ENCODE measurements around the gene ZBTB7C.

Gene ZBTB7C

GRCh38 chr18:48306838-48307237 is 102.3 kb downstream of the ZBTB7C start:
- Mint-ChIP-seq H3K9me3 (no peaks in the 10 kb centered on the region), H3K36me3 (no peaks in the 10 kb centered on the region), H3K27me3 (no peaks in the 10 kb centered on the region), H3K4me1 (no peaks in the 10 kb centered on the region), H3K27ac (no peak overlapping the region), H3K4me3 (no peak overlapping the region)
- DNase-seq (no peak), ATAC-seq (replicated peaks) (no peak)

GRCh38 chr18:48304906-48305693 is 104.1 kb downstream of the ZBTB7C start:
- no peak overlapping the region for H3K4me3 Mint-ChIP-seq
- no peaks in the 10 kb centered on the region for H3K36me3 Mint-ChIP-seq
- H3K27me3 Mint-ChIP-seq, result no peaks in the 10 kb centered on the region
- H3K9me3 Mint-ChIP-seq, result no peaks in the 10 kb centered on the region
- DNase-seq (no peak), ATAC-seq (replicated peaks) (no peak)
- H3K27ac Mint-ChIP-seq, result no peak overlapping the region
- peaks cover 2 to 6% of the 10 kb centered on the region in 2 donors for H3K4me1 Mint-ChIP-seq

DNA sequence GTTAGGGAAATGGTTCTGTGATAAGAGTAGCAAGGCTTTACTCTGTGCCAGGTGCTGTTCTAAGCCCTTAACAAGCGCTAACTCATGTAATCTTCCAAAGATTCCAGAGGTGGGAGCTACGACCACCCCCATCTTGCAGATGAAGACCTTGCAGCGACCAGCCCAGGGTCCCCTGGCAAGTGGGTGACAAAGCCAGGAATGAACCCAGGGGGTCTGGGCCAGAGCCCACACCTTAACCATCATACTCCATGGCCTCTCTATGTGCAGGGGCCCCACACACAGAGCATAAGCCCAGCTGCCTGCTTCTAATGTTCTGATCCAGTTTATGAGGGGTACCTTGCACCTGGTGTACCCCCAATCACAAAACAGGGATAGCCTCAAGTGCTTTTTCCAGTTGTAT is 105.3 kb downstream of the ZBTB7C start:
- ATAC-seq (replicated peaks), result no peak
- Mint-ChIP-seq H3K4me1 (peaks cover 2 to 6% of the 10 kb centered on the region in 2 donors), H3K4me3 (no peak overlapping the region), H3K9me3 (no peaks in the 10 kb centered on the region), H3K27me3 (no peaks in the 10 kb centered on the region), H3K36me3 (no peaks in the 10 kb centered on the region), H3K27ac (no peak overlapping the region)
- DNase-seq, result no peak

GRCh38 chr18:48302736-48303135 is 106.4 kb downstream of the ZBTB7C start:
- no peaks in the 10 kb centered on the region for H3K9me3 Mint-ChIP-seq
- DNase-seq, result no peak
- no peak for ATAC-seq (replicated peaks)
- no peaks in the 10 kb centered on the region for H3K27me3 Mint-ChIP-seq
- no peaks in the 10 kb centered on the region for H3K36me3 Mint-ChIP-seq
- no peak overlapping the region for H3K27ac Mint-ChIP-seq
- no peak overlapping the region for H3K4me3 Mint-ChIP-seq
- H3K4me1 Mint-ChIP-seq, result peaks cover 2 to 6% of the 10 kb centered on the region in 2 donors

GRCh38 chr18:48300463-48300961 is 108.7 kb downstream of the ZBTB7C start:
- no peak for DNase-seq
- Mint-ChIP-seq H3K36me3 (no peaks in the 10 kb centered on the region), H3K4me1 (peaks cover 2 to 6% of the 10 kb centered on the region in 2 donors), H3K27ac (peak overlapping the region; percentile 1), H3K9me3 (no peaks in the 10 kb centered on the region), H3K4me3 (no peak overlapping the region), H3K27me3 (no peaks in the 10 kb centered on the region)
- ATAC-seq (replicated peaks), result peak in 1 of 2 donors; percentile 38

- Mint-ChIP-seq H3K27me3 (peaks cover 0 to 5% of the 10 kb centered on the region in 2 donors), H3K27ac (no peak overlapping the region), H3K36me3 (no peaks in the 10 kb centered on the region), H3K9me3 (no peaks in the 10 kb centered on the region), H3K4me1 (peaks cover 2 to 6% of the 10 kb centered on the region in 2 donors), H3K4me3 (no peak overlapping the region)
- ATAC-seq (replicated peaks) (no peak), DNase-seq (no peak)
These were observed 112.0 kb downstream of the ZBTB7C start for GRCh38 chr18:48297139-48297538.

DNA sequence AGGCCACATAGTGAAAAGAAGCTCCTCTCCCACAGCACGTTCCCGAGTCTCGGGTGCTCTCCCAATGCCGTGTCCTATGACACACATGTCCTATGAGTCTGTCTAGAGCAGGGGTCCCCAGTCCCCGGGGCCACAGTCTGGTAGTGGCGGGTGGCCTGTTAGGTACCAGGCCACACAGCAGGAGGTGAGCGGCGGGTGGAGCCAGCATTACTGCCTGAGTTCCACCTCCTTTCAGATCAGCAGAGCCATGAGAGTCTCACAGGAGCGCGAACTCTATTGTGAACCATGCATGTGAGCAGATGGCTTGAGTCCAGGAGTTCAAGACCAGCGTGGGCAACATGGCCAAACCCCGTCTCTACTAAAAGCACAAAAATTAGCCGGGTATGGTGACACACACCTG is 112.6 kb downstream of the ZBTB7C start:
- no peak overlapping the region for H3K4me3 Mint-ChIP-seq
- no peaks in the 10 kb centered on the region for H3K36me3 Mint-ChIP-seq
- ATAC-seq (replicated peaks) (no peak), DNase-seq (no peak)
- no peaks in the 10 kb centered on the region for H3K9me3 Mint-ChIP-seq
- H3K27ac Mint-ChIP-seq, result no peak overlapping the region
- peaks cover 2 to 6% of the 10 kb centered on the region in 2 donors for H3K4me1 Mint-ChIP-seq
- peaks cover 0 to 5% of the 10 kb centered on the region in 2 donors for H3K27me3 Mint-ChIP-seq

- H3K27me3 Mint-ChIP-seq, result peaks cover 0 to 5% of the 10 kb centered on the region in 2 donors
- ATAC-seq (replicated peaks) (no peak), DNase-seq (no peak)
- H3K4me1 Mint-ChIP-seq, result peaks cover under 1 to 6% of the 10 kb centered on the region in 2 donors
- no peaks in the 10 kb centered on the region for H3K9me3 Mint-ChIP-seq
- H3K36me3 Mint-ChIP-seq, result no peaks in the 10 kb centered on the region
- no peak overlapping the region for H3K27ac Mint-ChIP-seq
- no peak overlapping the region for H3K4me3 Mint-ChIP-seq
These were observed 113.4 kb downstream of the ZBTB7C start for GRCh38 chr18:48295586-48296311.

DNA sequence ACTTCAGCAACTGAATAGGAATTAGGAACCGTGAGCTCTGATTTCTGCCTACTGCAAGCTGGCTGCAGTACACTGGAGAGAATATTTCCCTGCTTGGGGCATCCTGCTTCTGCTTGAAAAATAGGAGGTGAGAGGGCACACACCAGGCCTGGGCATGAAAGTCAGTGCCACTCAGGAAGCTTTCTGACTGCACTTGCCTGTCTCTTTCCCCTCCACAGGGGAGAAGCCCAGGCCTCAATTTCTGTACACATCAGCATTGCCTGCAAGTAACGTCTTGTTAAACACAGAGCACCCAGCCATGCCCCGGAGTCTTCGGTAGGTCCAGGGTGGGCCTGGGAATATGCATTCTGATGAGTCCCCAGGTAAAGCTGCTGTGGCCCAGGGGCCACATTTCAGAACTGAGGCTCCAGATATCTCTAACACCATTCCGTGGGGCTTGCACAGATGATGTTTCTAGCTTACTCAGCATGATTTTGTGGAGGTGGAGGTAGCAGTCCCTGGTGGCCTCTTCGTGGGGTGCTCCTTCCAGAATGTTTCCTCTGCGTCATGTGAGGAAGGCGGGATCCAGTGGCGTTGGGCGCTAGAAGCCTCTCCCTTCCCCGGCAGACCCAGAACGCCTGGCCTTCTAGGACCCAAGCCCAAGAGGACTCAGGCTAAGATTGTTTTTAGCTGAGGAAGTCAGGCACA is 114.1 kb downstream of the ZBTB7C start:
- ATAC-seq (replicated peaks), result no peak
- no peak overlapping the region for H3K4me3 Mint-ChIP-seq
- no peaks in the 10 kb centered on the region for H3K36me3 Mint-ChIP-seq

DNA sequence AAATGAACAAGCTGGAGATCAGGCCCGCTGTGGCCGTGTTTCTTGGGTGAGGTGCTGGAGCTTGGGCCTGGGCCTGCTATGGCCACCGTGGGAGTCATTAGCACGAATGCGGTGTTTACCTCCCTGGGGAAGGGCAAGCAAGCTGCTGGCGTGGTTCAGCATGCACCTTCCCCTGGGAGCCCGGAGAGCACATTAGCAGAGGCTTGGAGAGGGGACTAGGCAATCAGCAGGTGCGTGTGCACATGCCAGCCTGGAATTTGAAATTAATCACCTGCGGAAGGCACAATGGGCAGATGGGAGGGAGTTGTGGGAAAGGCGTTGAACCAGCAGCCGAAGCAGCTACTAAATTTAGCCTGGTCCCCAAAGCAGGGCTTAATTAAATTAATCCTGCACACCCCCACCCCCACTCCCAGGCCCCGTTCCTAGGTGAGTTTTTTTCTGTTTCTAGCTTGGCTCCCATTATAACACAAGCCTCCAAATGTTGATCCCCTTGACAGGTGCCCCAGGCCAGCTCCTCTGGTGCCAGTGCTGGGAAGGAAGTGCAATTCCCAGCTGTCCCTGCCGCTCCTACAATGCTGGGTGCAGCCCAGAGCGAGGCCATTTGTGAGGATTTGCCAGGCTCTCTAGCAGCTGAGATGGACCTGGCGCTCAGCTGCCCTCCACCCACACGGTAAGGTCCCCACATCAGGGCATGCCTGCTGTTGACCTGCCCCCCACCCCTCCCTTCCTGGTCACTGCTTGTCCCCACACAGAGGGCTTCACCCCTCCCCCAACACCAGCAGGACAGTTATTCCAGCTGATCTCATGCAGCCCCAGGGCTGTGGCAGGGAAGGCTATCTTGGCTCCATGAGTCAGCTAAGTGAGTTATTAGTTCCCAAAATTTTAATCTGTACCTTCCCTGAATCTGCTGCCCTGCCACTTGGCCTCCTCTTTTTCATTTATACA is 115.0 kb downstream of the ZBTB7C start:
- Mint-ChIP-seq H3K9me3 (peaks cover 0 to under 1% of the 10 kb centered on the region in 2 donors), H3K27me3 (peaks cover 0 to 5% of the 10 kb centered on the region in 2 donors), H3K27ac (no peak overlapping the region), H3K36me3 (no peaks in the 10 kb centered on the region), H3K4me1 (no peaks in the 10 kb centered on the region), H3K4me3 (no peak overlapping the region)
- DNase-seq (no peak), ATAC-seq (replicated peaks) (no peak)

More for the DNA sequence above, 114.1 kb downstream of the ZBTB7C start:
- Mint-ChIP-seq H3K4me1 (no peaks in the 10 kb centered on the region), H3K27ac (no peak overlapping the region), H3K9me3 (no peaks in the 10 kb centered on the region), H3K27me3 (peaks cover 0 to 5% of the 10 kb centered on the region in 2 donors)
- no peak for DNase-seq

GRCh38 chr18:48292782-48293424 is 116.3 kb downstream of the ZBTB7C start:
- peaks cover 0 to 2% of the 10 kb centered on the region in 2 donors for H3K9me3 Mint-ChIP-seq
- no peaks in the 10 kb centered on the region for H3K4me1 Mint-ChIP-seq
- no peaks in the 10 kb centered on the region for H3K36me3 Mint-ChIP-seq
- DNase-seq, result no peak
- H3K27ac Mint-ChIP-seq, result no peak overlapping the region
- ATAC-seq (replicated peaks), result no peak
- H3K4me3 Mint-ChIP-seq, result no peak overlapping the region
- peaks cover 0 to 5% of the 10 kb centered on the region in 2 donors for H3K27me3 Mint-ChIP-seq

DNA sequence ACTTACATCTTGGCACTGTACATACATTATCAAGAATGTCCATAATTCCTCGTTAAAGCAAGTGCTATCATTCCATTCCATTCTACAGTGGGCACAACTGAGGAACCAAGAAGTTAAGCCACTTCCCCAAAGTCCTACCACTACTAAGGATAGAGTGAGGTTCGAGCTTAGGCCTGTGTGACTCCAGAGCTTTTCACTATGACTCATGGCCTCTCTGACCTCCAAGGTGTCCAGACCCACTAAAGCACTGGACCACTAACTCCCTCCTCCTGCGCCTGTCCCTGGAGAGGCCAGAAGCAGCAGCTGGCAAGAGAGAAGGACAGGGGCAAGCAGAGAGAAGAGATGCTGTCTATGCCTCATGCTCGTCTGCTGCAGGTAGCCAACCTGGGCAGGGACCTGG is 117.0 kb downstream of the ZBTB7C start:
- Mint-ChIP-seq H3K4me3 (no peak overlapping the region), H3K9me3 (peaks cover 0 to 2% of the 10 kb centered on the region in 2 donors), H3K27me3 (peaks cover 0 to 5% of the 10 kb centered on the region in 2 donors), H3K27ac (no peak overlapping the region), H3K4me1 (no peaks in the 10 kb centered on the region), H3K36me3 (no peaks in the 10 kb centered on the region)
- DNase-seq (no peak), ATAC-seq (replicated peaks) (no peak)

All from stimulated activated naive B cell treated with anti-CD40 and anti-IgM and Interleukin-4, amounts not matched to agents 10 μg/mL and 1 μg/mL and 100 μg/mL, for 72 hours (primary cell).